K562 (cell line): ENCODE measurements around the gene ANKRD33.

Experiments
- CUX1 ChIP-seq: fragments of 200-800 bp; sonication (Bioruptor generic); IDR thresholded peaks from 2 replicates; pipeline ENCODE4 v1.6.1; 2016; ENCODE audit warnings: missing genetic modification characterization, missing compliant biosample characterization
- PYGO2 ChIP-seq: fragments of 450-650 bp; IDR thresholded peaks from 2 replicates; pipeline ENCODE4 v1.6.1; 2016; ENCODE audit warnings: mild to moderate bottlenecking, missing genetic modification characterization, moderate library complexity, missing compliant biosample characterization
- ZZZ3 ChIP-seq: fragments of 450-650 bp; IDR thresholded peaks from 2 replicates; pipeline ENCODE4 v1.6.1; 2016; ENCODE audit warnings: antibody characterized with exemption, mild to moderate bottlenecking, moderate library complexity
- TF ChIP-seq, protein P1 (sequence below): fragments of 450-650 bp; IDR thresholded peaks from 2 replicates; pipeline ENCODE4 v1.6.1; 2018; ENCODE audit not compliant: partially characterized antibody

- TF ChIP-seq ZZZ3 = no peak
- TF ChIP-seq, protein P1, sequence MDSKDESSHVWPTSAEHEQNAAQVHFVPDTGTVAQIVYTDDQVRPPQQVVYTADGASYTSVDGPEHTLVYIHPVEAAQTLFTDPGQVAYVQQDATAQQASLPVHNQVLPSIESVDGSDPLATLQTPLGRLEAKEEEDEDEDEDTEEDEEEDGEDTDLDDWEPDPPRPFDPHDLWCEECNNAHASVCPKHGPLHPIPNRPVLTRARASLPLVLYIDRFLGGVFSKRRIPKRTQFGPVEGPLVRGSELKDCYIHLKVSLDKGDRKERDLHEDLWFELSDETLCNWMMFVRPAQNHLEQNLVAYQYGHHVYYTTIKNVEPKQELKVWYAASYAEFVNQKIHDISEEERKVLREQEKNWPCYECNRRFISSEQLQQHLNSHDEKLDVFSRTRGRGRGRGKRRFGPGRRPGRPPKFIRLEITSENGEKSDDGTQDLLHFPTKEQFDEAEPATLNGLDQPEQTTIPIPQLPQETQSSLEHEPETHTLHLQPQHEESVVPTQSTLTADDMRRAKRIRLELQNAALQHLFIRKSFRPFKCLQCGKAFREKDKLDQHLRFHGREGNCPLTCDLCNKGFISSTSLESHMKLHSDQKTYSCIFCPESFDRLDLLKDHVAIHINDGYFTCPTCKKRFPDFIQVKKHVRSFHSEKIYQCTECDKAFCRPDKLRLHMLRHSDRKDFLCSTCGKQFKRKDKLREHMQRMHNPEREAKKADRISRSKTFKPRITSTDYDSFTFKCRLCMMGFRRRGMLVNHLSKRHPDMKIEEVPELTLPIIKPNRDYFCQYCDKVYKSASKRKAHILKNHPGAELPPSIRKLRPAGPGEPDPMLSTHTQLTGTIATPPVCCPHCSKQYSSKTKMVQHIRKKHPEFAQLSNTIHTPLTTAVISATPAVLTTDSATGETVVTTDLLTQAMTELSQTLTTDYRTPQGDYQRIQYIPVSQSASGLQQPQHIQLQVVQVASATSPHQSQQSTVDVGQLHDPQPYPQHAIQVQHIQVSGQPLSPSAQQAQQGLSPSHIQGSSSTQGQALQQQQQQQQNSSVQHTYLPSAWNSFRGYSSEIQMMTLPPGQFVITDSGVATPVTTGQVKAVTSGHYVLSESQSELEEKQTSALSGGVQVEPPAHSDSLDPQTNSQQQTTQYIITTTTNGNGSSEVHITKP = no peak
- no peak for TF ChIP-seq PYGO2 (tag)
- no peak for TF ChIP-seq CUX1 (CRISPR knock-in tag)
Measured at GRCh38 chr12:51871126-51871525, 16.8 kb upstream of the ANKRD33 start.
